Thymus (tissue), 14 donors: ENCODE data around the gene KIFC1. TPM values are rescaled to one million over a fixed set of nuclear protein-coding genes. Genes with fewer than 3 reads are reported as not detected.
"Not testable (repeated sequence)": the region's sequence is repeated elsewhere in the genome, so short reads cannot be mapped to it uniquely, and the experiment has no call there.

Source experiments
- DNase-seq, 9 donors: peaks; one replicate each; pipeline ENCODE4 v3.0.0-alpha.2; 2013; ENCODE audit warnings: low spot score in 9 of 9, low read depth in 6 of 9, missing footprints in 1 of 9
- H3K27ac ChIP-seq, 2 donors: one replicate each; pipeline ENCODE4 v1.5.1; 2013; ENCODE audit warnings: control low read depth in 1 of 2, low read depth in 1 of 2, low read length in 1 of 2, mild to moderate bottlenecking in 1 of 2, moderate library complexity in 1 of 2
- H3K27me3 ChIP-seq, 2 donors: one replicate each; pipeline ENCODE4 v1.5.1; 2013; ENCODE audit warnings: low read length in 1 of 2; ENCODE audit not compliant: control insufficient read depth in 2 of 2, insufficient read depth in 1 of 2
- H3K36me3 ChIP-seq, 2 donors: one replicate each; pipeline ENCODE4 v1.5.1; 2013; ENCODE audit warnings: low read length in 1 of 2, mild to moderate bottlenecking in 1 of 2, moderate library complexity in 1 of 2; ENCODE audit not compliant: control insufficient read depth in 2 of 2, insufficient read depth in 2 of 2
- H3K4me1 ChIP-seq, 2 donors: one replicate each; pipeline ENCODE4 v1.5.1; 2013; ENCODE audit warnings: low read length in 2 of 2; ENCODE audit not compliant: control insufficient read depth in 2 of 2, insufficient read depth in 2 of 2
- H3K4me3 ChIP-seq, 2 donors: one replicate each; pipeline ENCODE4 v1.5.1; 2013; ENCODE audit warnings: low read length in 2 of 2, control low read depth in 1 of 2, mild to moderate bottlenecking in 1 of 2
- H3K9me3 ChIP-seq, 2 donors: one replicate each; pipeline ENCODE4 v1.5.1; 2013; ENCODE audit warnings: low read length in 1 of 2, mild to moderate bottlenecking in 1 of 2; ENCODE audit not compliant: control insufficient read depth in 2 of 2, insufficient read depth in 1 of 2
- WGBS: extraction: QIAGEN DNeasy Blood & Tissue Kit; methylation state at CpG from one replicate; pipeline ENCODE4 v1.1.7; 2013; 5-methylcytosine and 5-hydroxymethylcytosine counted together
- long read RNA-seq, 10 donors: transcript quantifications; one replicate each; lab custom pipeline, GENCODE V29; 2026
- polyA plus RNA-seq: library from polyadenylated mRNA; stranded (reverse); fragments of 200-250 nt; gene quantifications from one replicate; pipeline ENCODE4 v1.2.3, GENCODE V29; 2013
- total RNA-seq: library from RNA; stranded (reverse); fragments of 120-200 nt; gene quantifications from one replicate; pipeline ENCODE4 v1.2.4, GENCODE V29; 2013
- donor health status: healthy.

KIFC1 gene, protein sequence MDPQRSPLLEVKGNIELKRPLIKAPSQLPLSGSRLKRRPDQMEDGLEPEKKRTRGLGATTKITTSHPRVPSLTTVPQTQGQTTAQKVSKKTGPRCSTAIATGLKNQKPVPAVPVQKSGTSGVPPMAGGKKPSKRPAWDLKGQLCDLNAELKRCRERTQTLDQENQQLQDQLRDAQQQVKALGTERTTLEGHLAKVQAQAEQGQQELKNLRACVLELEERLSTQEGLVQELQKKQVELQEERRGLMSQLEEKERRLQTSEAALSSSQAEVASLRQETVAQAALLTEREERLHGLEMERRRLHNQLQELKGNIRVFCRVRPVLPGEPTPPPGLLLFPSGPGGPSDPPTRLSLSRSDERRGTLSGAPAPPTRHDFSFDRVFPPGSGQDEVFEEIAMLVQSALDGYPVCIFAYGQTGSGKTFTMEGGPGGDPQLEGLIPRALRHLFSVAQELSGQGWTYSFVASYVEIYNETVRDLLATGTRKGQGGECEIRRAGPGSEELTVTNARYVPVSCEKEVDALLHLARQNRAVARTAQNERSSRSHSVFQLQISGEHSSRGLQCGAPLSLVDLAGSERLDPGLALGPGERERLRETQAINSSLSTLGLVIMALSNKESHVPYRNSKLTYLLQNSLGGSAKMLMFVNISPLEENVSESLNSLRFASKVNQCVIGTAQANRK
- total RNA-seq, result 34.3 TPM
- 5.5 TPM for polyA plus RNA-seq
- long read RNA-seq, donor 1, partial matches to known transcripts, result 0 of 1 reads
- long read RNA-seq, donor 1, other reads (novel, unspliced or antisense), result 0 of 1 reads
- long read RNA-seq, donor 2, result 0 reads
- long read RNA-seq, donor 3, transcript KIFC1-211 (11 exons, 2,706 nt), result major isoform, 20 of 38 reads
- long read RNA-seq, donor 3, partial matches to known transcripts, result 17 of 38 reads
- long read RNA-seq, donor 3, other reads (novel, unspliced or antisense), result 0 of 38 reads
- long read RNA-seq, donor 4, transcript KIFC1-211 (11 exons, 2,706 nt), result major isoform, 7 of 12 reads
- long read RNA-seq, donor 4, partial matches to known transcripts, result 5 of 12 reads
- long read RNA-seq, donor 4, other reads (novel, unspliced or antisense), result 0 of 12 reads
- long read RNA-seq, donor 5, transcript KIFC1-211 (11 exons, 2,706 nt), result major isoform, 16 of 37 reads
- long read RNA-seq, donor 5, partial matches to known transcripts, result 20 of 37 reads
- long read RNA-seq, donor 5, other reads (novel, unspliced or antisense), result 0 of 37 reads
- long read RNA-seq, donor 6, transcript KIFC1-211 (11 exons, 2,706 nt), result major isoform, 16 of 22 reads
- long read RNA-seq, donor 6, partial matches to known transcripts, result 6 of 22 reads
- long read RNA-seq, donor 6, other reads (novel, unspliced or antisense), result 0 of 22 reads
- long read RNA-seq, donor 7, transcript KIFC1-211 (11 exons, 2,706 nt), result major isoform, 6 of 25 reads
- long read RNA-seq, donor 7, partial matches to known transcripts, result 18 of 25 reads
- long read RNA-seq, donor 7, other reads (novel, unspliced or antisense), result 0 of 25 reads
- long read RNA-seq, donor 8, partial matches to known transcripts, result 5 of 6 reads
- long read RNA-seq, donor 8, other reads (novel, unspliced or antisense), result 0 of 6 reads
- long read RNA-seq, donor 9, transcript KIFC1-211 (11 exons, 2,706 nt), result major isoform, 11 of 20 reads
- long read RNA-seq, donor 9, partial matches to known transcripts, result 9 of 20 reads
- long read RNA-seq, donor 9, other reads (novel, unspliced or antisense), result 0 of 20 reads
- long read RNA-seq, donor 10, transcript KIFC1-211 (11 exons, 2,706 nt), result major isoform, 9 of 25 reads
- long read RNA-seq, donor 10, partial matches to known transcripts, result 15 of 25 reads
- long read RNA-seq, donor 10, other reads (novel, unspliced or antisense), result 0 of 25 reads

GRCh38 chr6:33391278-33391921 lies at the start of gene KIFC1:
Gene KIFC1 (plus strand): TSS chr6:33391823. CDS start chr6:33391986, 163 bp downstream.
- no peaks in the 10 kb centered on the region for H3K27me3 ChIP-seq

GRCh38 chr6:33343606-33343952 lies 48.0 kb upstream of the KIFC1 start:
- not testable (repeated sequence) for H3K4me3 ChIP-seq, DNase-seq, H3K9me3 ChIP-seq, H3K36me3 ChIP-seq, H3K27me3 ChIP-seq
- 61% methylated on average over 7 of the region's 7 CpGs for WGBS
- Histone ChIP-seq H3K4me1 (peaks cover 14 to 34% of the 10 kb centered on the region in 2 donors), H3K27ac (peak overlapping the region; percentile 91 to 93)

More at GRCh38 chr6:33391278-33391921, at the start of gene KIFC1:
- WGBS, result under 1% methylated on average over 67 of the region's 67 CpGs
- DNase-seq, result peak; percentile 94 to 99 (median 97)
- Histone ChIP-seq H3K36me3 (peaks cover 0 to 25% of the 10 kb centered on the region in 2 donors), H3K9me3 (no peaks in the 10 kb centered on the region), H3K4me1 (peaks cover 12 to 40% of the 10 kb centered on the region in 2 donors), H3K27ac (peak within 1 kb of the TSS; percentile 92 to 93), H3K4me3 (peak within 1 kb of the TSS; percentile 68 to 71)

DNA sequence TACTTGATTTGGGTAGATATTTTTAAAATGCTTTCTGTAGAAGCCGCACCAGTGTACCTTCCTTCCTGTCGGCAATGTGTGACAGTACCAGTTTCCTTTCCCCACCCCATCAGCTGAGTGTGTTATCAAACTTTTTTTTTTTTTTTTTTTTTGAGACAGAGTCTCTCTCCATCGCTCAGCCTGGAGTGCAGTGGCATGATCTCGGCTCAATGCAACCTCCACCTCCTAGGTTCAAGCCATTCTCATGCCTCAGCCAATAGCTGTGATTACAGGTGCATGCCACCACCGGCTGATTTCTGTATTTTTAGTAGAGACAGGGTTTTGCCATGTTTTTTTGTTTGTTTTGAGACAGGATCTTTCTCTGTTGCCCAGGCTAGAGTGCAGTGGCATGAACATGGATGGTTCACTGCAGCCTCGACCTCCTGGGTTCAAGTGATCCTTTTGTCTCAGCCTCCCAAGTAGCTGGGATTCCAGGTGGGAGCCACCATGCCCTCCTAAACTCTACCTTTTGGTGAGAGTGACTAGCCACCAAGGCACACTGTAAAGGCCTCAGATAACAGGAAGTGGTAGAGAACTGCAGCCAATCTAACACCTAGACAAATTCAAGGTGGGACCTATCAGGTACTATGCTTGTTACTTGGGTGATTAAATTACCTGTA lies 47.5 kb upstream of the KIFC1 start:
- peaks cover 0 to 3% of the 10 kb centered on the region in 2 donors for H3K9me3 ChIP-seq
- peak overlapping the region; percentile 91 to 93 for H3K27ac ChIP-seq
- H3K4me3 ChIP-seq, result peak overlapping the region in 1 of 2 donors; percentile 8
- H3K36me3 ChIP-seq, result no peaks in the 10 kb centered on the region
- no peaks in the 10 kb centered on the region for H3K27me3 ChIP-seq
- WGBS, result 18% methylated on average over 6 of the region's 6 CpGs
- peaks cover 14 to 34% of the 10 kb centered on the region in 2 donors for H3K4me1 ChIP-seq
- peak; percentile 32 to 89 (median 69) for DNase-seq

GRCh38 chr6:33344701-33345697 lies 46.6 kb upstream of the KIFC1 start:
- peaks cover 14 to 34% of the 10 kb centered on the region in 2 donors for H3K4me1 ChIP-seq
- H3K4me3 ChIP-seq, result peak overlapping the region; percentile 8 to 13
- H3K36me3 ChIP-seq, result no peaks in the 10 kb centered on the region
- no peaks in the 10 kb centered on the region for H3K27me3 ChIP-seq
- peaks cover 0 to 3% of the 10 kb centered on the region in 2 donors for H3K9me3 ChIP-seq
- WGBS, result 6% methylated on average over 22 of the region's 22 CpGs
- peak; percentile 74 to 97 (median 86) for DNase-seq
- H3K27ac ChIP-seq, result peak overlapping the region; percentile 93 to 96

DNA sequence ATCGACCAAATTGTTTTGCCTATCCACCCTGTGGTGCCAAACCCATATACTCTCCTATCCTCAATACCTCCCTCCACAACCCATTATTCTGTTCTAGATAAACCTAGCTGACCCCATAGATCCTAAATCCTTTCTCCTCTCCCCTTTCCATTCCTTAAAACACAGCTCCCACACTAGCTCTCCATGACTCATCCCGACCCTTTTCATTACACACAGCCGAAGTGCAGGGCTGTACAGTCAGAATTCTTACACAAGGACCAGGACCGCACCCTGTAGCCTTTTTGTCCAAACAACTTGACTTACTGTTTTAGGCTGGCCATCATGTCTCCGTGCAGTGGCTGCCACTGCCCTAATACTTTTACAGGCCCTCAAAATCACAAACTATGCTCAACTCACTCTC lies 44.7 kb upstream of the KIFC1 start:
- not testable (repeated sequence) for H3K27ac ChIP-seq, H3K9me3 ChIP-seq, H3K36me3 ChIP-seq, H3K27me3 ChIP-seq, DNase-seq, H3K4me3 ChIP-seq
- H3K4me1 ChIP-seq, result peaks cover 14 to 32% of the 10 kb centered on the region in 2 donors
- 89% methylated on average over 5 of the region's 5 CpGs for WGBS

GRCh38 chr6:33347816-33348215 lies 43.8 kb upstream of the KIFC1 start:
- Histone ChIP-seq H3K4me3 (no peak overlapping the region), H3K36me3 (no peaks in the 10 kb centered on the region), H3K27me3 (no peaks in the 10 kb centered on the region), H3K9me3 (peaks cover 0 to 3% of the 10 kb centered on the region in 2 donors), H3K27ac (no peak overlapping the region), H3K4me1 (peaks cover 14 to 30% of the 10 kb centered on the region in 2 donors)
- 98% methylated on average over 5 of the region's 5 CpGs for WGBS
- DNase-seq, result no peak

GRCh38 chr6:33355860-33356259 lies 35.8 kb upstream of the KIFC1 start:
- not testable (repeated sequence) for H3K27ac ChIP-seq, DNase-seq, H3K27me3 ChIP-seq, H3K36me3 ChIP-seq, H3K9me3 ChIP-seq, H3K4me1 ChIP-seq, H3K4me3 ChIP-seq
- 97% methylated on average over 6 of the region's 6 CpGs for WGBS
